ENCODE results near the gene SERINC1. TPM values are rescaled to one million over a fixed set of nuclear protein-coding genes. Genes with fewer than 3 reads are reported as not detected.

The SERINC1 gene
- total RNA-seq, 1 experiment from 2014 or later, result 57.6 TPM

GRCh38 chr6:122501475-122501874, 29.9 kb upstream of the SERINC1 start:
- Histone ChIP-seq H4K20me1 (ENCODE audit: insufficient read depth) (no peaks in the 10 kb centered on the region), H3K27me3 (ENCODE audit: insufficient read depth, low read depth) (no peaks in the 10 kb centered on the region), H3K4me2 (no peak overlapping the region), H3K36me3 (ENCODE audit: low read depth) (no peaks in the 10 kb centered on the region), H3K79me2 (ENCODE audit: low read depth) (no peaks in the 10 kb centered on the region), H3K9me2 (ENCODE audit: insufficient read depth) (no peaks in the 10 kb centered on the region), H3K9me3 (ENCODE audit: insufficient read depth, low read depth) (peaks cover 32% of the 10 kb centered on the region), H3F3A (ENCODE audit: insufficient read depth, low read depth) (no peaks in the 10 kb centered on the region), H3K27ac (no peak overlapping the region), H2AFZ (no peak overlapping the region), H3K4me1 (replicated peaks; ENCODE audit: insufficient read depth) (no peaks in the 10 kb centered on the region), H3K4me3 (no peak overlapping the region)
- BruUV-seq (replicated peaks), result no TSS peak
- ChIA-PET CTCF (no interaction called here), POLR2A (ENCODE audit: unreplicated experiment) (no interaction called here)
- no peak for DNase-seq
- TF ChIP-seq CTCF (conservative IDR thresholded peaks at IDR 0.05), result no peak
- TF ChIP-seq EZH2 (IDR thresholded peaks at IDR 0.05; ENCODE audit: low read depth), result no peak
- intact Hi-C loops (cut with micrococcal nuclease; ENCODE audit: unreplicated experiment), result no loop called here

- peaks cover 13% of the 10 kb centered on the region for H3K4me1 ChIP-seq (replicated peaks; ENCODE audit: insufficient read depth)
- no peak overlapping the region for H3K4me2 ChIP-seq
- no peak overlapping the region for H3K27ac ChIP-seq
- ChIA-PET POLR2A (ENCODE audit: unreplicated experiment) (no interaction called here), CTCF (no interaction called here)
- no peaks in the 10 kb centered on the region for H3K9me2 ChIP-seq (ENCODE audit: insufficient read depth)
- intact Hi-C loops (cut with micrococcal nuclease; ENCODE audit: unreplicated experiment), result loop anchor here (10.0 kb wide), 1 partner anchor 119 kb away; the partner anchor contains the start of gene PKIB
- DNase-seq, result no peak
- H3K4me3 ChIP-seq, result no peak overlapping the region
- no peaks in the 10 kb centered on the region for H4K20me1 ChIP-seq (ENCODE audit: insufficient read depth)
- H3K36me3 ChIP-seq (ENCODE audit: low read depth), result no peaks in the 10 kb centered on the region
- H3K79me2 ChIP-seq (ENCODE audit: low read depth), result no peaks in the 10 kb centered on the region
- no peaks in the 10 kb centered on the region for H3F3A ChIP-seq (ENCODE audit: insufficient read depth, low read depth)
- no peaks in the 10 kb centered on the region for H3K27me3 ChIP-seq (ENCODE audit: insufficient read depth, low read depth)
- no TSS peak for BruUV-seq (replicated peaks)
- H2AFZ ChIP-seq, result no peak overlapping the region
- H3K9me3 ChIP-seq (ENCODE audit: insufficient read depth, low read depth), result peaks cover 10% of the 10 kb centered on the region; the same call in 1 of the 2 replicates
- TF ChIP-seq CTCF (conservative IDR thresholded peaks at IDR 0.05) (no peak), EZH2 (IDR thresholded peaks at IDR 0.05; ENCODE audit: low read depth) (no peak)
Observed at GRCh38 chr6:122495612-122496011, 24.0 kb upstream of the SERINC1 start.

GRCh38 chr6:122494665-122495272, 23.2 kb upstream of the SERINC1 start:
- Histone ChIP-seq H3K4me2 (peak overlapping the region; percentile 41), H3K9me3 (ENCODE audit: insufficient read depth, low read depth) (0 out of 2 replicates have a peak, but pooled peaks cover 4% of the 10 kb centered on the region), H3K79me2 (ENCODE audit: low read depth) (no peaks in the 10 kb centered on the region), H3F3A (ENCODE audit: insufficient read depth, low read depth) (no peaks in the 10 kb centered on the region), H3K4me3 (no peak overlapping the region), H3K9me2 (ENCODE audit: insufficient read depth) (no peaks in the 10 kb centered on the region), H4K20me1 (ENCODE audit: insufficient read depth) (no peaks in the 10 kb centered on the region), H3K4me1 (replicated peaks; ENCODE audit: insufficient read depth) (peaks cover 13% of the 10 kb centered on the region), H2AFZ (0 out of 2 replicates have a peak overlapping the region, but pooled peaks have one; percentile 19), H3K27me3 (ENCODE audit: insufficient read depth, low read depth) (no peaks in the 10 kb centered on the region), H3K36me3 (ENCODE audit: low read depth) (no peaks in the 10 kb centered on the region), H3K27ac (no peak overlapping the region)
- POLR2A ChIA-PET (ENCODE audit: unreplicated experiment), result no interaction called here
- peak; percentile 40 to 65 for DNase-seq
- TF ChIP-seq CTCF (conservative IDR thresholded peaks at IDR 0.05), result no peak
- TF ChIP-seq EZH2 (IDR thresholded peaks at IDR 0.05; ENCODE audit: low read depth), result no peak
- intact Hi-C loops (cut with micrococcal nuclease; ENCODE audit: unreplicated experiment), result loop anchor here (10.0 kb wide), 1 partner anchor 120 kb away; the partner anchor contains the start of gene PKIB
- CTCF ChIA-PET, result interaction anchor here (0.6 kb wide), 1 partner anchor 35 kb away, joined by 3 read pairs; no protein-coding TSS in a partner anchor
- BruUV-seq (replicated peaks), result no TSS peak

Data from PC-9 (cell line).